ENCODE measurements around the gene KATNIP. TPM values are rescaled to one million over a fixed set of nuclear protein-coding genes. Genes with fewer than 3 reads are reported as not detected.

The KATNIP gene
- total RNA-seq, 1 donor from 2014 or later: 24.4 TPM

- no peak for TF ChIP-seq CTCF (IDR thresholded peaks at IDR 0.05; ENCODE audit: insufficient read depth, low read length, poor library complexity, severe bottlenecking)
- Histone ChIP-seq H3K36me3 (ENCODE audit: control insufficient read depth, insufficient read depth, low read length) (peaks cover 10% of the 10 kb centered on the region), H3K27me3 (ENCODE audit: control insufficient read depth, insufficient read depth, low read length) (no peaks in the 10 kb centered on the region), H3K4me3 (ENCODE audit: low read depth, low read length) (no peak overlapping the region)
- DNase-seq (ENCODE audit: low read depth): no peak
These were observed 10.3 kb upstream of the KATNIP start for GRCh38 chr16:27539636-27540035.

- TF ChIP-seq CTCF (IDR thresholded peaks at IDR 0.05; ENCODE audit: insufficient read depth, low read length, poor library complexity, severe bottlenecking): no peak
- Histone ChIP-seq H3K4me3 (ENCODE audit: low read depth, low read length) (no peak overlapping the region), H3K36me3 (ENCODE audit: control insufficient read depth, insufficient read depth, low read length) (peaks cover 10% of the 10 kb centered on the region), H3K27me3 (ENCODE audit: control insufficient read depth, insufficient read depth, low read length) (no peaks in the 10 kb centered on the region)
- no peak for DNase-seq (ENCODE audit: low read depth)
These were observed 6.1 kb upstream of the KATNIP start for GRCh38 chr16:27543801-27544200.

DNA sequence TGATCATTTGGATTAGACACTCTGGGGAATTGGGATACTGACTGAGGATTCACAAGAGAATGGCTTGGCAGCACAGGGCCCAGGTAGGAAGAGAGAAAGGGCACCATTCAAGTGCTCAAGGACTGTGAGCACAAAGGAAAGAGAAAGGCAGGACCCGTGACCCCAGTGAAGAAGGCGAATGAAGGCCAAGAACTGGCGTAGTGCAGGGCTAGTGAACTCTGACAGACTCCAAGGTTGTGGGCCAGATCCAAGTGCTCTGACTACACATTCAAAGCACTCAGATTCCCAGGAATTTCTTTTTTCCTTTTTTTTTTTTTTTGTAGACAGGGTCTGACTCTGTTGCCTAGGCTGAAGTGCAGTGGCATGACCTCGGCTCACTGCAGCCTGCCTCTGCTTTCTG, 5.3 kb upstream of the KATNIP start:
- Histone ChIP-seq H3K27me3 (ENCODE audit: control insufficient read depth, insufficient read depth, low read length) (no peaks in the 10 kb centered on the region), H3K36me3 (ENCODE audit: control insufficient read depth, insufficient read depth, low read length) (peaks cover 6% of the 10 kb centered on the region), H3K4me3 (ENCODE audit: low read depth, low read length) (no peak overlapping the region)
- no peak for DNase-seq (ENCODE audit: low read depth)
- no peak for TF ChIP-seq CTCF (IDR thresholded peaks at IDR 0.05; ENCODE audit: insufficient read depth, low read length, poor library complexity, severe bottlenecking)

GRCh38 chr16:27547134-27547533, 2.8 kb upstream of the KATNIP start:
- peaks cover 5% of the 10 kb centered on the region for H3K36me3 ChIP-seq (ENCODE audit: control insufficient read depth, insufficient read depth, low read length)
- H3K4me3 ChIP-seq (ENCODE audit: low read depth, low read length): no peak overlapping the region
- DNase-seq (ENCODE audit: low read depth): peak; percentile 53
- TF ChIP-seq CTCF (IDR thresholded peaks at IDR 0.05; ENCODE audit: insufficient read depth, low read length, poor library complexity, severe bottlenecking): no peak
- no peaks in the 10 kb centered on the region for H3K27me3 ChIP-seq (ENCODE audit: control insufficient read depth, insufficient read depth, low read length)

GRCh38 chr16:27547851-27548250, 2.1 kb upstream of the KATNIP start:
- Histone ChIP-seq H3K36me3 (ENCODE audit: control insufficient read depth, insufficient read depth, low read length) (peaks cover 3% of the 10 kb centered on the region), H3K4me3 (ENCODE audit: low read depth, low read length) (no peak overlapping the region), H3K27me3 (ENCODE audit: control insufficient read depth, insufficient read depth, low read length) (no peaks in the 10 kb centered on the region)
- TF ChIP-seq CTCF (IDR thresholded peaks at IDR 0.05; ENCODE audit: insufficient read depth, low read length, poor library complexity, severe bottlenecking): no peak
- DNase-seq (ENCODE audit: low read depth): no peak

GRCh38 chr16:27549464-27549745, 539 bp upstream of the KATNIP start:
- H3K27me3 ChIP-seq (ENCODE audit: control insufficient read depth, insufficient read depth, low read length): no peaks in the 10 kb centered on the region
- peaks cover 3% of the 10 kb centered on the region for H3K36me3 ChIP-seq (ENCODE audit: control insufficient read depth, insufficient read depth, low read length)
- no peak for DNase-seq (ENCODE audit: low read depth)
- H3K4me3 ChIP-seq (ENCODE audit: low read depth, low read length): peak overlapping the region; percentile 94
- TF ChIP-seq CTCF (IDR thresholded peaks at IDR 0.05; ENCODE audit: insufficient read depth, low read length, poor library complexity, severe bottlenecking): no peak
